HG03066 (cell line): ENCODE data around the gene TSEN2.
"Not testable (repeated sequence)": the region's sequence is repeated elsewhere in the genome, so short reads cannot be mapped to it uniquely, and the experiment has no call there.

ENCODE experiments used
- ATAC-seq: cut with Tn5 transposase; IDR thresholded peaks from one replicate; pipeline ENCODE4 v1.9.1; 2021; ENCODE audit warnings: low read depth; ENCODE audit not compliant: unreplicated experiment

Gene TSEN2

GRCh38 chr3:12484198-12484982 is at the start of gene TSEN2:
Gene TSEN2, plus strand, starts transcription at chr3:12484480. Its CDS starts 5,321 bp downstream, at chr3:12489801.
- ATAC-seq = peak; percentile 90

- no peak for ATAC-seq
Measured at GRCh38 chr3:12436514-12437220, 47.6 kb upstream of the TSEN2 start.

GRCh38 chr3:12437221-12437605 is 47.1 kb upstream of the TSEN2 start:
- ATAC-seq = no peak

GRCh38 chr3:12437861-12438260 is 46.4 kb upstream of the TSEN2 start:
- no peak for ATAC-seq

GRCh38 chr3:12438318-12438717 is 46.0 kb upstream of the TSEN2 start:
- ATAC-seq = no peak

- ATAC-seq = no peak
Measured at GRCh38 chr3:12439161-12439940, 44.9 kb upstream of the TSEN2 start.

GRCh38 chr3:12440927-12441714 is 43.2 kb upstream of the TSEN2 start:
- ATAC-seq = no peak

GRCh38 chr3:12442654-12443501 is 41.4 kb upstream of the TSEN2 start:
- no peak for ATAC-seq

GRCh38 chr3:12443781-12444522 is 40.3 kb upstream of the TSEN2 start:
- ATAC-seq = no peak

GRCh38 chr3:12444582-12445471 is 39.5 kb upstream of the TSEN2 start:
- ATAC-seq = no peak

- no peak for ATAC-seq
Measured at GRCh38 chr3:12445523-12446240, 38.6 kb upstream of the TSEN2 start.

GRCh38 chr3:12446298-12446697 is 38.0 kb upstream of the TSEN2 start:
- no peak for ATAC-seq

- ATAC-seq = no peak
Measured at GRCh38 chr3:12447075-12447474, 37.2 kb upstream of the TSEN2 start.

- not testable (repeated sequence) for ATAC-seq
Measured at GRCh38 chr3:12448404-12449202, 35.7 kb upstream of the TSEN2 start.

- ATAC-seq = no peak
Measured at GRCh38 chr3:12449889-12450682, 34.2 kb upstream of the TSEN2 start.

- no peak for ATAC-seq
Measured at GRCh38 chr3:12451481-12451880, 32.8 kb upstream of the TSEN2 start.
